ENCODE data around the gene SIPA1L2.

SIPA1L2 gene

DNA sequence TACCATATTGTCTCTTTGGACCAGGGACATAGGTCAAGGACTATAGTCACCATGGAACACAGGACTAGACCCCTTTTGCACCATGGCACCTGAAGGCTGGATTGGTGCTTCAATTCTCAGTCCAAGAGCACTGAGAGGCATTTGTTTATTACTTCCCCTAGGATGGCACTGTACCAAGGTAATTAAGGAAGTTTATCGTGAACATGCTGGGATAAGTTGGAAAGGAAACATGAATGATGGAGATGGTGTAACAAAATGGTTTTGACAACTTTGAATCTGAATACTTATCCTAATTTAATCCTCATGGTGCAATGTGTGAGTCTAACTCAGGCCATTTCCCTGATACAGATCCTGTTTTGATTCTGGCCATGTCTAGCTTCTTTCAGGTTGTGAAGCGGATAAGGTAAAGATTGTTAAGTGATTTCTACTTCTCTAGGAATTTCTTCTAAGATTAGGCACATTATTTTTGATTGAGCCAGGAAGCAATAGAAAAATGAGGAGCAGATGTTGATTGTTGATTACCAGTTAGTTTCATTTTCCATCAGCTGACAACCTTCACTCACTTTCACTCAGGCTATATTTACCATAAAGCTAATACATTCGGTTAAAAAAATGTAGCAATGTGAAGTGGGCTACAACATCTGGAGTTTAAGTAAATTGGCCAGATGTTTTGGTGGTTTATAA, 37.3 kb upstream of the SIPA1L2 start:
- H3K4me2 ChIP-seq, result peak overlapping the region; percentile 17 to 69 (median 55)
- peaks cover 0 to 6% (median 0%) of the 10 kb centered on the region in 11 experiments; a peak in 6 of 22 replicates for H3K9me3 ChIP-seq (replicated peaks in 1 of 11)
- TF ChIP-seq Cebpa-rat (IDR thresholded peaks at IDR 0.05), result no peak
- no peak overlapping the region for H3K9ac ChIP-seq
- no peaks in the 10 kb centered on the region for H3K27me3 ChIP-seq
- H3K36me3 ChIP-seq, result no peaks in the 10 kb centered on the region
- no peaks in the 10 kb centered on the region for H4K20me1 ChIP-seq
- H3K4me3 ChIP-seq, result peak overlapping the region in 1 of 10 experiments; percentile 11; a peak in 1 of 20 replicates
- H3K27ac ChIP-seq, result peak overlapping the region in 5 of 11 experiments; percentile 16 to 59 (median 45); a peak in 8 of 22 replicates
- H3K4me1 ChIP-seq, result peaks cover 12 to 21% (median 16%) of the 10 kb centered on the region in 10 experiments

DNA sequence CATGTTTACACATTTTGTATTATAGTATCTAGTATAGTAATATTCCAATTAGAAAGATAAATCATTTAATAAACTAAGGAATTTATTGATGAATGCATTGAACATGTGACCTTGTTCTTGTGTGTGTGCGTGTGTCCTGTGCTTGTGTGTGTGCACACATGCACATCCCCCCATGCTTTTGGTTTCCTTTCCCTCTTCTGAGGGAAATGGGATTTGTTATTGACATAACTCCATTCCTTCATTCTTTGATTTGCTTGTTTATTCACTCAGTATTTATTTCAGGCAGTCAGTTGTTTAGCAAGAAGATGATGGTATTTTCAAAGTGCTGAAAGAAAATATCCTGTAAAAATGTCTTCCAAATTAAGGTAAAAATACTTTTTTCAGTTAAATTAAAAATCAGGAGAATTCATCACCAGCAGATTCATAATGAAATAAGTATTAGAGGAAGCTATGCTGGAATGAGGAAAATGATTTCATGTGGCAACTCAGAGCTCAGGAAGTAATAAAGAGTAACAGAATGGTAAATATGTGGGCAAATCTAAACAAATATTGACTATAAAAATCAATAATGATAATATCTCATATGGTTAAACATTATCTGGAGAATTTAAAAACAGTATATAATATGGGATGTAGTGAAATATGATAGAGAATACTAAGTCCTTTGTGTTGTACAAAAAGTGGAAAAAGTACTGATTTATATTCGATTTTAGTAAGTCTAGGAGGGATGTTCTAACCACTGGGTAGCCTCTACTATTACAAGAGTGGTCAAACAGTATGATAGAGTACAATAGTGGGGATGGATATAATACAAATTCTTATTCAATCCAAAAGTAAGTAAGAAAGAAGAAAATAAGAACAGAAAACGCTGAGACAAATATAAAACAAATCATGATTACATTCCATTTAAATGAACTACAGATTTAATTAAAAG, 35.2 kb upstream of the SIPA1L2 start:
- TF ChIP-seq Cebpa-rat (IDR thresholded peaks at IDR 0.05), result no peak
- Histone ChIP-seq H3K4me2 (no peak overlapping the region), H4K20me1 (no peaks in the 10 kb centered on the region), H3K4me1 (peaks cover 12 to 21% (median 16%) of the 10 kb centered on the region in 10 experiments), H3K36me3 (no peaks in the 10 kb centered on the region), H3K9ac (no peak overlapping the region), H3K27ac (no peak overlapping the region), H3K9me3 (replicated peaks in 1 of 11) (no peaks in the 10 kb centered on the region), H3K27me3 (no peaks in the 10 kb centered on the region), H3K4me3 (no peak overlapping the region)

- H3K36me3 ChIP-seq, result no peaks in the 10 kb centered on the region
- H3K9ac ChIP-seq, result no peak overlapping the region
- H3K9me3 ChIP-seq (replicated peaks in 1 of 11), result no peaks in the 10 kb centered on the region
- H3K4me3 ChIP-seq, result no peak overlapping the region
- H3K4me1 ChIP-seq, result peaks cover 10 to 13% (median 12%) of the 10 kb centered on the region in 10 experiments
- no peak for TF ChIP-seq Cebpa-rat (IDR thresholded peaks at IDR 0.05)
- no peak overlapping the region for H3K27ac ChIP-seq
- H4K20me1 ChIP-seq, result no peaks in the 10 kb centered on the region
- H3K4me2 ChIP-seq, result no peak overlapping the region
- H3K27me3 ChIP-seq, result 0 out of 22 replicates have a peak, but pooled peaks cover 0 to 6% (median 0%) of the 10 kb centered on the region in 11 experiments
Measured at GRCh38 chr1:232662910-232663309, 33.0 kb upstream of the SIPA1L2 start.

GRCh38 chr1:232658386-232658785, 28.5 kb upstream of the SIPA1L2 start:
- H3K9ac ChIP-seq, result no peak overlapping the region
- H4K20me1 ChIP-seq, result no peaks in the 10 kb centered on the region
- H3K4me2 ChIP-seq, result 0 out of 22 replicates have a peak overlapping the region, but pooled peaks of 1 of the 11 experiments have one; percentile 52
- H3K27me3 ChIP-seq, result peaks cover 0 to 14% (median 0%) of the 10 kb centered on the region in 11 experiments; a peak in 1 of 22 replicates
- peaks cover 25 to 34% (median 29%) of the 10 kb centered on the region in 10 experiments for H3K4me1 ChIP-seq
- TF ChIP-seq Cebpa-rat (IDR thresholded peaks at IDR 0.05), result no peak
- H3K27ac ChIP-seq, result no peak overlapping the region
- no peak overlapping the region for H3K4me3 ChIP-seq
- H3K36me3 ChIP-seq, result no peaks in the 10 kb centered on the region
- no peaks in the 10 kb centered on the region for H3K9me3 ChIP-seq (replicated peaks in 1 of 11)

DNA sequence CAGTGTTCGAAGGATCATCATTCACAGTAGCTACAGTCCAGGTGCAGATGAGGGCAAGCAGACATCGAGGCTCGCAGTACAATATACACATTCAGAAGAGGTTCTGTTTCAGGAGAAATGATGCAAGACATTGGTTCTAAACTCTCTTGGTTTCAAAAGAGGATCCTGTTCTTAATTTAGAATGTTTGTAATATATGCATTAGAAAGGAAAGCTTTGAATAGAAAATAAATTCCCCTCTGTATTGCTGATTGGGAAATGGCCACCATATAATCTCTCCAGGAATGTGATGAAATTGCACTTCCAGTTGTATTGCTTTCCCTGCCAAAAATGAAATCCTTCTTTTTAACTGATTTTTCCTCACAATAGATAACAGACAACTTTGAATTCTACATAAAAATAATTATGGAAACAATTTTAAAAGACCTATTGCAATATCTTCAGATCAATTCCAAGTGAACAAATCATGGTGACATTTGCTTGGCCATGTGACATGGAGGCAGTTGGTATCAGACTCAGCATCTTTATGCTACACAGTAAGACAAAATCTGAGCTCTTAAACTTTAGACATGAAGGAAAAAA, 27.6 kb upstream of the SIPA1L2 start:
- Histone ChIP-seq H3K27ac (no peak overlapping the region), H3K4me3 (no peak overlapping the region), H4K20me1 (no peaks in the 10 kb centered on the region)

DNA sequence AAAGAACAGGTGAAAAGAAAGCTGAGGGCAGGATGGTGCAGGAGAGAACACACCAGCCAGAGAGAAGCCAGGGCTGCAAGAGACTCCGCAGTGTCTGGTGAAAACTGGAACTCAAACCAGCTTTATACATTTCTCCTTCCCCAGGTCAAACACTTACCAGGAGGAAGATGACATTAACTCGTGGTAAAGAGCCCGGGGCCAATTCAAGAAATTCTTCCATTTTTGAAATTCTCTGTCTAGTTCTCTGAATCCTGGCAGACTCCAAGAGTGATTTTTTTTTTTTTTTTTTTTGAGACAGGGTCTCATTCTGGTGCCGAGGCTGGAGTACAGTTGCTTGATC, 25.8 kb upstream of the SIPA1L2 start:
- Histone ChIP-seq H3K9me3 (replicated peaks in 1 of 11) (no peaks in the 10 kb centered on the region), H3K4me3 (no peak overlapping the region), H3K4me2 (peak overlapping the region; percentile 51 to 80 (median 67)), H3K36me3 (no peaks in the 10 kb centered on the region), H3K9ac (no peak overlapping the region), H3K4me1 (peaks cover 25 to 34% (median 29%) of the 10 kb centered on the region in 10 experiments), H3K27ac (no peak overlapping the region), H3K27me3 (peaks cover 0 to 14% (median 0%) of the 10 kb centered on the region in 11 experiments; a peak in 1 of 22 replicates), H4K20me1 (no peaks in the 10 kb centered on the region)
- no peak for TF ChIP-seq Cebpa-rat (IDR thresholded peaks at IDR 0.05)

More for the DNA sequence above, 27.6 kb upstream of the SIPA1L2 start:
- H3K9me3 ChIP-seq (replicated peaks in 1 of 11), result no peaks in the 10 kb centered on the region
- H3K27me3 ChIP-seq, result peaks cover 0 to 14% (median 0%) of the 10 kb centered on the region in 11 experiments; a peak in 1 of 22 replicates
- H3K36me3 ChIP-seq, result no peaks in the 10 kb centered on the region
- no peak overlapping the region for H3K9ac ChIP-seq
- peaks cover 25 to 34% (median 29%) of the 10 kb centered on the region in 10 experiments for H3K4me1 ChIP-seq
- peak overlapping the region; percentile 16 to 52 (median 37); a peak in 18 of 22 replicates for H3K4me2 ChIP-seq
- TF ChIP-seq Cebpa-rat (IDR thresholded peaks at IDR 0.05), result no peak

DNA sequence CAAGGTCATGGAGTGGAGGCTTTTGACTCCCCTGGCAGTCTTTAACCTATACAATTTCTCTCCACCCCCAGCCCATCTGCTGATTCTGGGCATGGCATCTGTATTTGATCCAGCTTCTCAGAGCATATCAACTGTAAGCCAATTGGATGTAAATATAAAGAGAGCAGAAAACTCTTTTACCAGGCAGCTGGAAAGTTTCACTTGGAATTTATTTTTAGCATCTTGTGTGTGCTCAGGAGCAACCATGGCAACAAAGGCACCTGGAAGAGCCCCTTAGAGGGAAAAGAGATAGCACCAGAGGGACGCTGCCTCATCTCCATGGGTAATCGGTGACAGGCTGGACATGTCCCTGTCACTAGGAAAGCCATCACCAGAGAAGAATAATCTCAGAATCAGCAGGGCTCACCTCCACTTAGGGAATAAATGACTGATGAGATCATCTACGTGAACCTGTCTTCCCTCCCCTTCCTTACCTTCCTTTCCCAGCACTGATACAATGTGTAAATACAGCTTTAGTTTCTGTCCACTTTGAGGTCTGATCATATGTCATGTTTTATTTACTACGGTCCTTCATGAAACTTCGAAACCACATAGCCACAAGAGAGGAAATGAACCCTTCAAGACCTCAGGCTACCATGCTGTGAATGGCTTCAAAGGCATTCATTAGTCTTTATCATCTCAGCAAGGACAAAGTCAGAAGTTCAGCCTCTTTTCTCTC, 25.3 kb upstream of the SIPA1L2 start:
- Histone ChIP-seq H3K27ac (no peak overlapping the region), H3K4me2 (peak overlapping the region; percentile 51 to 80 (median 67))
- TF ChIP-seq Cebpa-rat (IDR thresholded peaks at IDR 0.05), result no peak

GRCh38 chr1:232653789-232654188, 23.9 kb upstream of the SIPA1L2 start:
- H3K9ac ChIP-seq, result no peak overlapping the region
- H3K4me1 ChIP-seq, result peaks cover 25 to 34% (median 29%) of the 10 kb centered on the region in 10 experiments
- peaks cover 0 to 14% (median 0%) of the 10 kb centered on the region in 11 experiments; a peak in 1 of 22 replicates for H3K27me3 ChIP-seq
- no peaks in the 10 kb centered on the region for H4K20me1 ChIP-seq
- H3K27ac ChIP-seq, result no peak overlapping the region
- no peak overlapping the region for H3K4me3 ChIP-seq
- H3K36me3 ChIP-seq, result no peaks in the 10 kb centered on the region
- no peak for TF ChIP-seq Cebpa-rat (IDR thresholded peaks at IDR 0.05)
- H3K9me3 ChIP-seq (replicated peaks in 1 of 11), result 0 out of 22 replicates have a peak, but pooled peaks cover 0 to 4% (median 0%) of the 10 kb centered on the region in 11 experiments
- no peak overlapping the region for H3K4me2 ChIP-seq

More for the DNA sequence above, 25.3 kb upstream of the SIPA1L2 start:
- Histone ChIP-seq H3K4me3 (no peak overlapping the region), H4K20me1 (no peaks in the 10 kb centered on the region), H3K27me3 (peaks cover 0 to 14% (median 0%) of the 10 kb centered on the region in 11 experiments; a peak in 1 of 22 replicates), H3K4me1 (peaks cover 25 to 34% (median 29%) of the 10 kb centered on the region in 10 experiments), H3K36me3 (no peaks in the 10 kb centered on the region), H3K9ac (no peak overlapping the region), H3K9me3 (replicated peaks in 1 of 11) (no peaks in the 10 kb centered on the region)
